H1 (cell line): Measurements from ENCODE around the gene NOS3. TPM values are rescaled to one million over a fixed set of nuclear protein-coding genes. Genes with fewer than 3 reads are reported as not detected.

ENCODE experiments used
- CTCF ChIA-PET: fragments of 300-600 bp; sonication (Branson Sonifier 250); formaldehyde crosslinking; loops from one replicate; lab custom pipeline; 2021; ENCODE audit not compliant: partially characterized antibody; lab: Charles Lee
- POLR2A ChIA-PET: fragments of 300-600 bp; sonication (Branson Sonifier 250); formaldehyde crosslinking; loops from one replicate; lab custom pipeline; 2021; ENCODE audit warnings: inconsistent platforms; ENCODE audit not compliant: partially characterized antibody; lab: Charles Lee
- DNase-seq, 2 experiments: peaks; one replicate each; pipeline versions ENCODE4 v3.0.0 to v3.0.0-alpha.2; 2010 to 2022; ENCODE audit warnings: low spot score in 2 of 2, low read depth in 1 of 2, mixed read lengths in 1 of 2
- FAIRE-seq: peaks from 2 replicates; lab custom pipeline; 2011; peaks lifted over from hg19 to GRCh38; lab: Jason Lieb, UNC
- H2AFZ ChIP-seq: 2 replicates; pipeline ENCODE4 v1.8.1; 2012; ENCODE audit warnings: low read length, inconsistent platforms
- H2AK5ac ChIP-seq: 2 replicates; pipeline ENCODE4 v1.6.1; 2013; ENCODE audit warnings: low read depth, low read length
- H2BK120ac ChIP-seq: replicated peaks from 2 replicates; pipeline ENCODE3; 2013; ENCODE audit warnings: low read depth, low read length, inconsistent platforms
- H2BK12ac ChIP-seq: 2 replicates; pipeline ENCODE4 v1.6.1; 2013; ENCODE audit warnings: low read depth, low read length
- H2BK15ac ChIP-seq: 2 replicates; pipeline ENCODE4 v1.6.1; 2013; ENCODE audit warnings: low read length
- H2BK20ac ChIP-seq: 2 replicates; pipeline ENCODE4 v1.6.1; 2013; ENCODE audit warnings: low read length
- H2BK5ac ChIP-seq: 2 replicates; pipeline ENCODE4 v1.6.1; 2013; ENCODE audit warnings: low read depth, low read length
- H3K14ac ChIP-seq: 2 replicates; pipeline ENCODE4 v1.6.1; 2013; ENCODE audit warnings: inconsistent platforms; ENCODE audit not compliant: insufficient read length
- H3K18ac ChIP-seq: 2 replicates; pipeline ENCODE4 v1.6.1; 2013; ENCODE audit warnings: low read length; ENCODE audit errors: extremely low read depth
- H3K23ac ChIP-seq: 2 replicates; pipeline ENCODE4 v1.6.1; 2013; ENCODE audit warnings: inconsistent platforms; ENCODE audit not compliant: insufficient read length
- H3K23me2 ChIP-seq: 2 replicates; pipeline ENCODE4 v1.6.1; 2013; ENCODE audit warnings: low read depth, low read length
- H3K27ac ChIP-seq: 2 replicates; pipeline ENCODE4 v1.6.1; 2011; ENCODE audit warnings: low read depth, low read length, inconsistent platforms
- H3K27me3 ChIP-seq, 4 experiments: replicated peaks in 1 of 4; 1 replicate in 1 of 4; 2 replicates in 3 of 4; pipeline versions ENCODE4 v1.6.1 to v1.8.1; 2011 to 2013; ENCODE audit warnings: low read length in 3 of 4, mild to moderate bottlenecking in 3 of 4, inconsistent platforms in 2 of 4, mixed read lengths in 2 of 4, moderate library complexity in 1 of 4; ENCODE audit not compliant: control insufficient read depth in 3 of 4, insufficient read depth in 3 of 4; ENCODE audit errors: extremely low read depth in 1 of 4
- H3K36me3 ChIP-seq, 4 experiments: 2 replicates each; pipeline versions ENCODE4 v1.6.1 to v1.8.1; 2011 to 2013; ENCODE audit warnings: mild to moderate bottlenecking in 4 of 4, low read length in 3 of 4, moderate library complexity in 2 of 4, control low read depth in 1 of 4, inconsistent platforms in 1 of 4; ENCODE audit not compliant: insufficient read depth in 4 of 4, control insufficient read depth in 2 of 4
- H3K4ac ChIP-seq: replicated peaks from 2 replicates; pipeline ENCODE3; 2013; ENCODE audit warnings: low read length, low read depth, mixed read lengths, inconsistent platforms; ENCODE audit not compliant: insufficient read length
- H3K4me1 ChIP-seq, 4 experiments: replicated peaks in 1 of 4; 1 replicate in 1 of 4; 2 replicates in 3 of 4; pipeline versions ENCODE4 v1.6.1 to v1.8.1; 2011 to 2013; ENCODE audit warnings: low read length in 3 of 4, inconsistent platforms in 2 of 4, mixed read lengths in 1 of 4; ENCODE audit not compliant: insufficient read depth in 4 of 4, control insufficient read depth in 3 of 4
- H3K4me2 ChIP-seq, 2 experiments: 2 replicates each; pipeline versions ENCODE4 v1.6.1 to v1.8.1; 2011 to 2013; ENCODE audit warnings: low read depth in 2 of 2, low read length in 2 of 2, control low read depth in 1 of 2, inconsistent platforms in 1 of 2, mild to moderate bottlenecking in 1 of 2; ENCODE audit not compliant: insufficient read depth in 1 of 2
- H3K4me3 ChIP-seq, 4 experiments: fragments of 200-600, 300-600 bp in 1 of 4; sonication (generic), shearing (Covaris generic), sonication (Bioruptor Twin) in 1 of 4; 2 replicates each; pipeline versions ENCODE4 v1.5.1 to v1.8.1; 2011 to 2016; ENCODE audit warnings: low read length in 4 of 4, low read depth in 3 of 4, control low read depth in 2 of 4, inconsistent platforms in 2 of 4, mild to moderate bottlenecking in 2 of 4, mixed read lengths in 1 of 4, moderate library complexity in 1 of 4; ENCODE audit not compliant: insufficient read depth in 2 of 4; ENCODE audit errors: extremely low read depth in 1 of 4
- H3K56ac ChIP-seq: replicated peaks from 2 replicates; pipeline ENCODE3; 2013; ENCODE audit warnings: low read depth, mild to moderate bottlenecking, mixed read lengths, low read length, inconsistent platforms; ENCODE audit not compliant: insufficient read length
- H3K79me1 ChIP-seq: 2 replicates; pipeline ENCODE4 v1.6.1; 2013; ENCODE audit warnings: low read depth, low read length, control low read depth
- H3K79me2 ChIP-seq, 2 experiments: 2 replicates each; pipeline versions ENCODE4 v1.6.1 to v1.8.1; 2012 to 2013; ENCODE audit warnings: low read length in 2 of 2, mild to moderate bottlenecking in 2 of 2, inconsistent platforms in 1 of 2; ENCODE audit not compliant: insufficient read depth in 2 of 2, control insufficient read depth in 1 of 2
- H3K9ac ChIP-seq, 4 experiments: replicated peaks in 1 of 4; 1 replicate in 1 of 4; 2 replicates in 3 of 4; pipeline versions ENCODE4 v1.6.1 to v1.8.1; 2011 to 2013; ENCODE audit warnings: low read depth in 3 of 4, low read length in 3 of 4, control low read depth in 2 of 4, mild to moderate bottlenecking in 2 of 4, moderate library complexity in 2 of 4, inconsistent platforms in 1 of 4; ENCODE audit errors: extremely low read depth in 1 of 4
- H3K9me3 ChIP-seq, 2 experiments: 2 replicates each; pipeline versions ENCODE4 v1.6.1 to v1.8.1; 2012 to 2013; ENCODE audit warnings: mild to moderate bottlenecking in 2 of 2, moderate library complexity in 2 of 2, control low read depth in 1 of 2, inconsistent platforms in 1 of 2, low read depth in 1 of 2, low read length in 1 of 2, mixed read lengths in 1 of 2; ENCODE audit not compliant: insufficient read depth in 2 of 2
- H4K20me1 ChIP-seq, 2 experiments: replicated peaks in 1 of 2; 2 replicates each; pipeline versions ENCODE3 to v1.8.1; 2011 to 2013; ENCODE audit warnings: inconsistent platforms in 2 of 2, low read length in 2 of 2, mild to moderate bottlenecking in 1 of 2; ENCODE audit not compliant: insufficient read depth in 2 of 2, control insufficient read depth in 1 of 2
- H4K5ac ChIP-seq: 2 replicates; pipeline ENCODE4 v1.6.1; 2013; ENCODE audit warnings: low read length, low read depth, mixed read lengths, inconsistent platforms; ENCODE audit not compliant: insufficient read length
- H4K8ac ChIP-seq: 2 replicates; pipeline ENCODE4 v1.8.0; 2013; ENCODE audit warnings: mild to moderate bottlenecking, moderate library complexity, low read length, inconsistent platforms; ENCODE audit not compliant: insufficient read depth; ENCODE audit errors: extremely low read depth
- H4K91ac ChIP-seq: replicated peaks from 2 replicates; pipeline ENCODE3; 2013; ENCODE audit warnings: low read length, mixed read lengths, inconsistent platforms; ENCODE audit not compliant: insufficient read length
- CEBPB ChIP-seq: IDR thresholded peaks from 2 replicates; pipeline ENCODE4 v1.6.1; 2012; ENCODE audit warnings: low read depth, low read length
- SP4 ChIP-seq: IDR thresholded peaks from 2 replicates; pipeline ENCODE4 v1.6.1; 2012; ENCODE audit warnings: low read length, inconsistent platforms
- WGBS, 2 experiments: shearing (Covaris generic) in 1 of 2; methylation state at CpG; one replicate each; pipeline versions ENCODE4 v1.1.6 to v1.1.7; 2013 to 2015; ENCODE audit warnings: low lambda C conversion rate in 2 of 2, mixed read lengths in 2 of 2, inconsistent platforms in 1 of 2, low coverage in 1 of 2, missing lambda C conversion rate in 1 of 2; ENCODE audit not compliant: insufficient replicate concordance in 2 of 2, insufficient coverage in 1 of 2, insufficient read length in 1 of 2; ENCODE audit errors: extremely low coverage in 1 of 2, missing lambda C conversion rate in 1 of 2; 5-methylcytosine and 5-hydroxymethylcytosine counted together
- polyA plus RNA-seq, 7 experiments: library from polyadenylated mRNA; depleted of rRNA in 3 of 7; stranded (reverse) in 5 of 7; unstranded in 2 of 7; fragments of >200 nt in 5 of 7; fragments of 200-250 nt in 2 of 7; gene quantifications; 1 replicate in 5 of 7; 2 replicates in 1 of 7; 4 replicates in 1 of 7; pipeline versions ENCODE4 v1.2.1 to v1.2.3, GENCODE V29; 2011 to 2013; ENCODE audit warnings: missing spikeins in 2 of 7, mixed read lengths in 2 of 7
- total RNA-seq: library from RNA; stranded (reverse); fragmentation: NEBNext Ultra II Directional; extraction: Animal tissue kit (Norgen Biotek cat#: 25700); gene quantifications from 2 replicates; pipeline ENCODE4 v1.2.1, GENCODE V29; 2021

NOS3 gene
- total and polyA plus RNA-seq, 2 of the 8 experiments (the other 6 are each of a cell fraction or from before 2014, with no cell fraction given), result 4.4 to 16.2 TPM

DNA sequence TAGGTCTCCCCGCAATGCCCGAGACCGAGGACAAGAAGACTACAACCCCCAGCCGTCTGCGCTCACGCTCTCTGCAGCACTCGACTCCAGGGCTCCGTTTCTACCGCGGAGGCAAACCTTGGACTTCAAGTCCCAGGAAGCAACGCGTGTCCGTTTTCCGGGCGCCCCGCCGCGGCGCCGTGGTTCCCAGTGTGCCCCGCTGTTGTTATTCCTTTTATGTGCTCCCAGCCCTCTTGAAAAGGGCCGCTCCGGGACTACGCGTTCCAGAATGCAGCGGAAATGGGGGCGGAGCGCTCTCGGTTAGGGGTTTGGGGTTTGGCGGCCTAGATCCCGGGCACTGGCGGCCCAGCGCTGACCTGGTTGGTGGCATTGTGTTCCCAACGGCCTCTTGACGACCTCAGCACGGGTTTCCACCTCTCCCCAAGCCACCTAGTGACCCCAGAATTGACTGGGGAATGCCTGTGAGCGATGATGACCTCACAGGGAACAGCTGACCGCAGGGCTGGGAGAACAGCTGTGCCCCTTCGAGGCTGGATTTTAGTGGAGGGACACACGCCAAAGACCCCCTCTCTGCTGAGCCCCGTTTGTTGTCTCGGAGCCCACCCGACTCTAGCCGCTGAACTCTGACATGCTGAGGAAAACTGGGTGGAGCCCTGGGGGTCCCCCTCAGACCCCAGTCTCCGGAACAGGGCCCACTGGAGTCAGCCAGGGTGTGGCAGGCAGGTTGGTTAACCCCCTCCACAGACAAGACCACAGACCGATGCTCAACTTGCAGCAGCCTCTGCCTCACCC is 67.4 kb downstream of the NOS3 start:
- H3K4ac ChIP-seq, result peak overlapping the region; percentile 89
- 7% methylated on average over 46 of the region's 46 CpGs; no CpG with 5 or more reads in 1 of the 2 experiments for WGBS, 2 experiments
- ChIA-PET POLR2A (interaction anchor here (1.0 to 2.5 kb wide), 10 partner anchors 11 to 48 kb away, joined by 3 to 7 read pairs (median 3); partner anchors contain the start of genes ABCB8, FASTK and TMUB1), CTCF (interaction anchor here (0.7 to 9.7 kb wide), 13 partner anchors 9 to 66 kb away, joined by 3 to 88 read pairs (median 5); partner anchors contain the start of genes ABCB8 and FASTK)
- peak overlapping the region; percentile 55 for H4K5ac ChIP-seq
- 0 out of 2 replicates have a peak overlapping the region, but pooled peaks have one; percentile 29 for H4K8ac ChIP-seq
- H3K4me1 ChIP-seq, result peaks cover 9 to 41% (median 29%) of the 10 kb centered on the region in 4 experiments
- no peak for FAIRE-seq
- H3K56ac ChIP-seq, result no peak overlapping the region
- peak overlapping the region; percentile 36 for H4K91ac ChIP-seq
- peaks cover 0 to 4% of the 10 kb centered on the region in 2 experiments for H4K20me1 ChIP-seq
- H3K79me2 ChIP-seq, result peaks cover 0 to under 1% of the 10 kb centered on the region in 2 experiments; a peak in 1 of 4 replicates
- H3K4me2 ChIP-seq, result peak overlapping the region; percentile 86 to 98
- peak overlapping the region; percentile 47; the same call in 1 of the 2 replicates for H2AFZ ChIP-seq
- peak overlapping the region; percentile 71; the same call in 1 of the 2 replicates for H2BK5ac ChIP-seq
- peak overlapping the region; percentile 61; the same call in 1 of the 2 replicates for H3K27ac ChIP-seq
- H2BK20ac ChIP-seq, result no peak overlapping the region; the same call in 1 of the 2 replicates
- H3K27me3 ChIP-seq, result peaks cover 0 to 9% (median 4%) of the 10 kb centered on the region in 4 experiments; a peak in 5 of 7 replicates
- 0 out of 2 replicates have a peak, but pooled peaks cover 3% of the 10 kb centered on the region for H3K79me1 ChIP-seq
- H2BK12ac ChIP-seq, result no peak overlapping the region
- peak overlapping the region in 2 of 4 experiments; percentile 26 to 29; a peak in 2 of 7 replicates for H3K9ac ChIP-seq
- no peak overlapping the region for H3K14ac ChIP-seq
- peak overlapping the region; percentile 19; the same call in 1 of the 2 replicates for H2BK15ac ChIP-seq
- no peak overlapping the region for H2BK120ac ChIP-seq
- H2AK5ac ChIP-seq, result no peak overlapping the region
- H3K23me2 ChIP-seq, result peaks cover 30% of the 10 kb centered on the region
- DNase-seq, result peak; percentile 98 to 99
- peak overlapping the region; percentile 59 to 91 (median 78) for H3K4me3 ChIP-seq
- no peaks in the 10 kb centered on the region for H3K9me3 ChIP-seq
- H3K36me3 ChIP-seq, result no peaks in the 10 kb centered on the region
- no peak overlapping the region for H3K23ac ChIP-seq
- H3K18ac ChIP-seq, result peak overlapping the region; percentile 68
- TF ChIP-seq CEBPB (no peak), SP4 (no peak; the same call in 1 of the 2 replicates)
